GM12878 (cell line): ENCODE results near the gene PHAF1. TPM values are rescaled to one million over a fixed set of nuclear protein-coding genes. Genes with fewer than 3 reads are reported as not detected.

Experiments used
- ASH2L ChIP-seq: fragments of 300-600, 200-600 bp; sonication (generic); IDR thresholded peaks from 2 replicates; pipeline ENCODE4 v1.6.1; 2017; ENCODE audit warnings: low read depth, mild to moderate bottlenecking, borderline replicate concordance
- BRCA1 ChIP-seq: IDR thresholded peaks from 2 replicates; pipeline ENCODE4 v1.6.1; 2011; ENCODE audit warnings: low read depth, low read length, improper control_type of control experiment
- CBFB ChIP-seq: IDR thresholded peaks from 2 replicates; pipeline ENCODE4 v1.6.1; 2016; ENCODE audit warnings: antibody characterized with exemption, low read depth
- FOXK2 ChIP-seq: fragments of 450-650 bp; IDR thresholded peaks from 2 replicates; pipeline ENCODE4 v1.6.1; 2017; ENCODE audit warnings: mild to moderate bottlenecking, moderate library complexity
- GABPA ChIP-seq: IDR thresholded peaks from 2 replicates; pipeline ENCODE4 v1.6.1; 2014; ENCODE audit warnings: antibody characterized with exemption, low read depth, mild to moderate bottlenecking, inconsistent platforms
- HCFC1 ChIP-seq: fragments of 150-350 bp; IDR thresholded peaks from 2 replicates; pipeline ENCODE4 v1.6.1; 2014; ENCODE audit warnings: low read length
- IRF5 ChIP-seq: fragments of 450-650 bp; IDR thresholded peaks from 2 replicates; pipeline ENCODE4 v1.6.1; 2017; ENCODE audit warnings: borderline replicate concordance
- KDM1A ChIP-seq: fragments of 200-600 bp; sonication (generic); IDR thresholded peaks from 2 replicates; pipeline ENCODE4 v1.6.1; 2016; ENCODE audit warnings: borderline replicate concordance
- MTA2 ChIP-seq: fragments of 450-650 bp; IDR thresholded peaks from 2 replicates; pipeline ENCODE4 v1.6.1; 2016; ENCODE audit warnings: low read depth, mild to moderate bottlenecking, moderate library complexity
- MYB ChIP-seq: fragments of 150-350 bp; IDR thresholded peaks from 2 replicates; pipeline ENCODE4 v1.6.1; 2014; ENCODE audit warnings: mild to moderate bottlenecking, low read depth, low read length, borderline replicate concordance
- NFYB ChIP-seq: IDR thresholded peaks from 2 replicates; pipeline ENCODE4 v1.6.1; 2011; ENCODE audit warnings: low read depth, mild to moderate bottlenecking, low read length, improper control_type of control experiment, moderate library complexity; ENCODE audit not compliant: insufficient read depth
- NR2C2 ChIP-seq: IDR thresholded peaks from 2 replicates; pipeline ENCODE4 v1.6.1; 2011; ENCODE audit warnings: borderline replicate concordance, low read depth; ENCODE audit not compliant: control insufficient read depth, insufficient read length
- RB1 ChIP-seq: fragments of 450-650 bp; formaldehyde crosslinking; IDR thresholded peaks from 2 replicates; pipeline ENCODE4 v1.6.1; 2017; ENCODE audit warnings: mild to moderate bottlenecking, borderline replicate concordance
- RELA ChIP-seq: fragments of 450-650 bp; IDR thresholded peaks from 2 replicates; pipeline ENCODE4 v1.8.0; 2014; ENCODE audit warnings: borderline replicate concordance; ENCODE audit not compliant: partially characterized antibody
- SMARCA5 ChIP-seq: fragments of 450-650 bp; IDR thresholded peaks from 2 replicates; pipeline ENCODE4 v1.6.1; 2017; ENCODE audit warnings: mild to moderate bottlenecking
- SREBF1 ChIP-seq: IDR thresholded peaks from 2 replicates; pipeline ENCODE4 v1.6.1; 2012; ENCODE audit warnings: mild to moderate bottlenecking, low read length
- YBX1 ChIP-seq: fragments of 450-650 bp; IDR thresholded peaks from 2 replicates; pipeline ENCODE4 v1.6.1; 2016; ENCODE audit warnings: antibody characterized with exemption
- ZNF217 ChIP-seq: fragments of 450-650 bp; IDR thresholded peaks from 2 replicates; pipeline ENCODE4 v1.6.1; 2017; ENCODE audit warnings: antibody characterized with exemption, mild to moderate bottlenecking
- polyA plus RNA-seq, 11 experiments: library from polyadenylated mRNA; depleted of rRNA in 4 of 11; unstranded in 6 of 11; stranded (reverse) in 5 of 11; fragments of >200 nt; fragmentation: Nextera tagmentation in 4 of 11; fragmentation: Illumina TruSeq in 1 of 11; extraction: Ambion mirVana in 4 of 11; extraction: Trizol in 1 of 11; gene quantifications; 1 replicate in 1 of 11; 2 replicates in 10 of 11; pipeline versions ENCODE4 v1.2.1 to v1.2.3, GENCODE V29; 2011 to 2016; ENCODE audit warnings: inconsistent platforms in 2 of 11, missing spikeins in 2 of 11, low read depth in 1 of 11
- total RNA-seq, 4 experiments: library from RNA; depleted of rRNA in 3 of 4; stranded (reverse); fragments of >200 nt in 3 of 4; fragmentation: Illumina TruSeq in 1 of 4; extraction: Trizol in 1 of 4; gene quantifications; 2 replicates each; pipeline versions ENCODE4 v1.2.1 to v1.2.3, GENCODE V29; 2013 to 2021
- TF ChIP-seq, protein P1 (sequence below): fragments of 450-650 bp; IDR thresholded peaks from 2 replicates; pipeline ENCODE4 v1.6.1; 2016; ENCODE audit warnings: mild to moderate bottlenecking, moderate library complexity, borderline replicate concordance
- TF ChIP-seq, protein P2 (sequence below): fragments of 450-650 bp; IDR thresholded peaks from 2 replicates; pipeline ENCODE4 v1.6.1; 2017; ENCODE audit warnings: mild to moderate bottlenecking, low read depth, inconsistent platforms; ENCODE audit not compliant: poor library complexity, severe bottlenecking
- TF ChIP-seq, protein P3 (sequence below): IDR thresholded peaks from 2 replicates; pipeline ENCODE4 v1.6.1; 2011; ENCODE audit warnings: borderline replicate concordance, low read depth, mild to moderate bottlenecking, moderate library complexity, low read length; ENCODE audit not compliant: insufficient read depth, poor library complexity, severe bottlenecking

PHAF1 gene
- total and polyA plus RNA-seq, 10 of the 15 experiments (the other 5 are each of a cell fraction or from before 2014, with no cell fraction given) = 4.5 to 20.9 (median 14.9) TPM

DNA sequence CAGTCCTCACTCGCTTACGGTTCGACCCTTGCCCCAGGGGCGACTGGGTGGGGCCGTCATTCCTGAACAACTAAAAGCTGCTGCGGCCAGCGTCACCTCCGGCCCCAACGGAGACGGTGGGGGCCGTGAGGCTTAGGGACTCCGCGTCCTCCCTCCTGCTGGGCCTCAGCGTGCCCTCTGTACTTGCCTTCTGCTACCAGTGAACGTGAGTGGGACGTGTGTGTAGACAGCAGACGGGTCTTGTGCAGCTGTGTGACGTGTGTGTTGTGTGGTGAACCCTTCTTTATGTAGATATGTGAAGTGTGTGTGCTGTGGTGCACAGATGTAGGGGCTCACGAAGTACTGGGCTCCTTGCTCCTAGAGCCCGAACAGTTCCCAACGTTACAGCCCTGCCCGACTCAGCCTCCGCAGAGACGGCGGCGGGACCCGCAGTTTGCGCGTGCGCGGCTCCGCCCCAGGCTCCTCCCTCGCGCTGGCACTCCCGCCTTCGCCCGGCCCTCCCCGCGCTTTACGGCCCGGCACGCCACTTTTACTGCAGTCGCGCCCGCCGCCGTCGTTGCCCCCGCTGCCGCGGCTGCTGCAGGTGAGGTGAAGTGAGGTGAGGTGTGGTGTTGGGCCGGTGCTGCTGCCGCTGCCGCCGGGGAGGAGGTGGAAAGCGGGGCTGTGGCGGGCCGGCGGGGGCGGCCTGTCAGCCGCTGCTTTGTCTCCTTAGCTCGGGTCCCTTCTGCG lies at the start of gene PHAF1 (continued):
- TF ChIP-seq IRF5 = no peak
- TF ChIP-seq BRCA1 = no peak
- TF ChIP-seq, protein P1, sequence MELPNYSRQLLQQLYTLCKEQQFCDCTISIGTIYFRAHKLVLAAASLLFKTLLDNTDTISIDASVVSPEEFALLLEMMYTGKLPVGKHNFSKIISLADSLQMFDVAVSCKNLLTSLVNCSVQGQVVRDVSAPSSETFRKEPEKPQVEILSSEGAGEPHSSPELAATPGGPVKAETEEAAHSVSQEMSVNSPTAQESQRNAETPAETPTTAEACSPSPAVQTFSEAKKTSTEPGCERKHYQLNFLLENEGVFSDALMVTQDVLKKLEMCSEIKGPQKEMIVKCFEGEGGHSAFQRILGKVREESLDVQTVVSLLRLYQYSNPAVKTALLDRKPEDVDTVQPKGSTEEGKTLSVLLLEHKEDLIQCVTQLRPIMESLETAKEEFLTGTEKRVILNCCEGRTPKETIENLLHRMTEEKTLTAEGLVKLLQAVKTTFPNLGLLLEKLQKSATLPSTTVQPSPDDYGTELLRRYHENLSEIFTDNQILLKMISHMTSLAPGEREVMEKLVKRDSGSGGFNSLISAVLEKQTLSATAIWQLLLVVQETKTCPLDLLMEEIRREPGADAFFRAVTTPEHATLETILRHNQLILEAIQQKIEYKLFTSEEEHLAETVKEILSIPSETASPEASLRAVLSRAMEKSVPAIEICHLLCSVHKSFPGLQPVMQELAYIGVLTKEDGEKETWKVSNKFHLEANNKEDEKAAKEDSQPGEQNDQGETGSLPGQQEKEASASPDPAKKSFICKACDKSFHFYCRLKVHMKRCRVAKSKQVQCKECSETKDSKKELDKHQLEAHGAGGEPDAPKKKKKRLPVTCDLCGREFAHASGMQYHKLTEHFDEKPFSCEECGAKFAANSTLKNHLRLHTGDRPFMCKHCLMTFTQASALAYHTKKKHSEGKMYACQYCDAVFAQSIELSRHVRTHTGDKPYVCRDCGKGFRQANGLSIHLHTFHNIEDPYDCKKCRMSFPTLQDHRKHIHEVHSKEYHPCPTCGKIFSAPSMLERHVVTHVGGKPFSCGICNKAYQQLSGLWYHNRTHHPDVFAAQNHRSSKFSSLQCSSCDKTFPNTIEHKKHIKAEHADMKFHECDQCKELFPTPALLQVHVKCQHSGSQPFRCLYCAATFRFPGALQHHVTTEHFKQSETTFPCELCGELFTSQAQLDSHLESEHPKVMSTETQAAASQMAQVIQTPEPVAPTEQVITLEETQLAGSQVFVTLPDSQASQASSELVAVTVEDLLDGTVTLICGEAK = no peak
- TF ChIP-seq NFYB = no peak
- TF ChIP-seq YBX1 = no peak
- TF ChIP-seq CBFB = no peak
- no peak for TF ChIP-seq MTA2
- no peak for TF ChIP-seq NR2C2
- TF ChIP-seq KDM1A = no peak
- no peak for TF ChIP-seq ASH2L
- TF ChIP-seq, protein P2, sequence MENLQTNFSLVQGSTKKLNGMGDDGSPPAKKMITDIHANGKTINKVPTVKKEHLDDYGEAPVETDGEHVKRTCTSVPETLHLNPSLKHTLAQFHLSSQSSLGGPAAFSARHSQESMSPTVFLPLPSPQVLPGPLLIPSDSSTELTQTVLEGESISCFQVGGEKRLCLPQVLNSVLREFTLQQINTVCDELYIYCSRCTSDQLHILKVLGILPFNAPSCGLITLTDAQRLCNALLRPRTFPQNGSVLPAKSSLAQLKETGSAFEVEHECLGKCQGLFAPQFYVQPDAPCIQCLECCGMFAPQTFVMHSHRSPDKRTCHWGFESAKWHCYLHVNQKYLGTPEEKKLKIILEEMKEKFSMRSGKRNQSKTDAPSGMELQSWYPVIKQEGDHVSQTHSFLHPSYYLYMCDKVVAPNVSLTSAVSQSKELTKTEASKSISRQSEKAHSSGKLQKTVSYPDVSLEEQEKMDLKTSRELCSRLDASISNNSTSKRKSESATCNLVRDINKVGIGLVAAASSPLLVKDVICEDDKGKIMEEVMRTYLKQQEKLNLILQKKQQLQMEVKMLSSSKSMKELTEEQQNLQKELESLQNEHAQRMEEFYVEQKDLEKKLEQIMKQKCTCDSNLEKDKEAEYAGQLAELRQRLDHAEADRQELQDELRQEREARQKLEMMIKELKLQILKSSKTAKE = no peak
- no peak; the same call in 1 of the 2 replicates for TF ChIP-seq HCFC1
- TF ChIP-seq, protein P3, sequence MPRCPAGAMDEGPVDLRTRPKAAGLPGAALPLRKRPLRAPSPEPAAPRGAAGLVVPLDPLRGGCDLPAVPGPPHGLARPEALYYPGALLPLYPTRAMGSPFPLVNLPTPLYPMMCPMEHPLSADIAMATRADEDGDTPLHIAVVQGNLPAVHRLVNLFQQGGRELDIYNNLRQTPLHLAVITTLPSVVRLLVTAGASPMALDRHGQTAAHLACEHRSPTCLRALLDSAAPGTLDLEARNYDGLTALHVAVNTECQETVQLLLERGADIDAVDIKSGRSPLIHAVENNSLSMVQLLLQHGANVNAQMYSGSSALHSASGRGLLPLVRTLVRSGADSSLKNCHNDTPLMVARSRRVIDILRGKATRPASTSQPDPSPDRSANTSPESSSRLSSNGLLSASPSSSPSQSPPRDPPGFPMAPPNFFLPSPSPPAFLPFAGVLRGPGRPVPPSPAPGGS = no peak
- TF ChIP-seq RELA = peak; percentile 54
- no peak for TF ChIP-seq SMARCA5
- no peak for TF ChIP-seq MYB
- no peak for TF ChIP-seq ZNF217
- no peak for TF ChIP-seq SREBF1
- TF ChIP-seq FOXK2 = no peak
- TF ChIP-seq GABPA = no peak
- TF ChIP-seq RB1 = peak; percentile 76; the same call in 1 of the 2 replicates
